Astrocyte (in vitro differentiated cells and primary cell): ENCODE results near the gene RBM19.

Experiments used
- EZH2 ChIP-seq: IDR thresholded peaks from 2 replicates; pipeline ENCODE4 v1.6.1; 2012; ENCODE audit warnings: mild to moderate bottlenecking, low read length, inconsistent platforms; ENCODE audit not compliant: insufficient read depth
- TF ChIP-seq, protein P1 (sequence below): IDR thresholded peaks from 2 replicates; pipeline ENCODE4 v1.5.1; 2011; ENCODE audit warnings: low read depth, mild to moderate bottlenecking, inconsistent platforms, low read length, moderate library complexity; ENCODE audit not compliant: insufficient read depth

GRCh38 chr12:113863455-113863845 lies 102.7 kb downstream of the RBM19 start:
- TF ChIP-seq, protein P1, sequence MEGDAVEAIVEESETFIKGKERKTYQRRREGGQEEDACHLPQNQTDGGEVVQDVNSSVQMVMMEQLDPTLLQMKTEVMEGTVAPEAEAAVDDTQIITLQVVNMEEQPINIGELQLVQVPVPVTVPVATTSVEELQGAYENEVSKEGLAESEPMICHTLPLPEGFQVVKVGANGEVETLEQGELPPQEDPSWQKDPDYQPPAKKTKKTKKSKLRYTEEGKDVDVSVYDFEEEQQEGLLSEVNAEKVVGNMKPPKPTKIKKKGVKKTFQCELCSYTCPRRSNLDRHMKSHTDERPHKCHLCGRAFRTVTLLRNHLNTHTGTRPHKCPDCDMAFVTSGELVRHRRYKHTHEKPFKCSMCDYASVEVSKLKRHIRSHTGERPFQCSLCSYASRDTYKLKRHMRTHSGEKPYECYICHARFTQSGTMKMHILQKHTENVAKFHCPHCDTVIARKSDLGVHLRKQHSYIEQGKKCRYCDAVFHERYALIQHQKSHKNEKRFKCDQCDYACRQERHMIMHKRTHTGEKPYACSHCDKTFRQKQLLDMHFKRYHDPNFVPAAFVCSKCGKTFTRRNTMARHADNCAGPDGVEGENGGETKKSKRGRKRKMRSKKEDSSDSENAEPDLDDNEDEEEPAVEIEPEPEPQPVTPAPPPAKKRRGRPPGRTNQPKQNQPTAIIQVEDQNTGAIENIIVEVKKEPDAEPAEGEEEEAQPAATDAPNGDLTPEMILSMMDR, result no peak
- TF ChIP-seq EZH2, result no peak
